ENCODE measurements around the gene BRSK1. TPM values are rescaled to one million over a fixed set of nuclear protein-coding genes. Genes with fewer than 3 reads are reported as not detected.

The BRSK1 gene
- total and polyA plus RNA-seq, 2 donors (not counting 1 experiment from before 2014, with no cell fraction given) = 5.1 TPM

GRCh38 chr19:55320844-55321419 lies 37.1 kb downstream of the BRSK1 start:
- H3K9ac ChIP-seq (ENCODE audit: insufficient read depth, low read length) = no peak overlapping the region
- DNase-seq (ENCODE audit: low read depth in 2 of 2) = no peak

DNA sequence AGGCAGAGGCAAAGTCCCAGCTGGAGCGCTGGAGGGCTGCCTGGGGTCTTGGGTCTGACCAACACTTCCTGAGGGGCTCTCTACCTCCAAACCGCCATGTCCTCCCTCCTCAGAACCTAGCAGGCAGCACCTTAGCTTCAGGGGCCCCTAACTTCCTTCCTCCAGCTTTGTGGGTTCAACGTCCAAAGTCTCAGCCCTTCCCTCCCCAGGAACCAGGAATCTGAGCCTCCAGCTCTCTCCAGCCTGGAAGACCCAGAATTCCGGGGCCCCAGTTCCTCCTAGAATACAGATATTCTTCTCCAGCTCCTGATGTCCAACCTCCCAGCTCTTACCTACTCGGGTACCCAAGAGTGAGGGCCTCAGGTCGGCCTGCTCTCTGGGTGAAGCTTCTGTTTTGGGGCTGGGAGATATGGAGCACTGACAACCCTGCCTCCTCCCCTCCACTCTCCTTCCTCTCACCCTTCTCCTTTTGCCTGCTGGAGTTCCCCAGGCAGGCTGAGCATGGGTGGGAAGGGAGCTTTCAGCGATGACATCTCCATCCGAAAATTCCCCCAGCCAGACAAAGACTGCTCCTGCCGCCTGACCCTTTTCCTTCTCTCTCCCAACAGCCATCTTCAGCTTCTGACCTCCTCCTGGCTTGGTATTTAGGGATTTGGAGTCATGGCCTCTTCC lies 37.8 kb downstream of the BRSK1 start:
- no peak for DNase-seq (ENCODE audit: low read depth in 2 of 2)
- TF ChIP-seq, protein P1, sequence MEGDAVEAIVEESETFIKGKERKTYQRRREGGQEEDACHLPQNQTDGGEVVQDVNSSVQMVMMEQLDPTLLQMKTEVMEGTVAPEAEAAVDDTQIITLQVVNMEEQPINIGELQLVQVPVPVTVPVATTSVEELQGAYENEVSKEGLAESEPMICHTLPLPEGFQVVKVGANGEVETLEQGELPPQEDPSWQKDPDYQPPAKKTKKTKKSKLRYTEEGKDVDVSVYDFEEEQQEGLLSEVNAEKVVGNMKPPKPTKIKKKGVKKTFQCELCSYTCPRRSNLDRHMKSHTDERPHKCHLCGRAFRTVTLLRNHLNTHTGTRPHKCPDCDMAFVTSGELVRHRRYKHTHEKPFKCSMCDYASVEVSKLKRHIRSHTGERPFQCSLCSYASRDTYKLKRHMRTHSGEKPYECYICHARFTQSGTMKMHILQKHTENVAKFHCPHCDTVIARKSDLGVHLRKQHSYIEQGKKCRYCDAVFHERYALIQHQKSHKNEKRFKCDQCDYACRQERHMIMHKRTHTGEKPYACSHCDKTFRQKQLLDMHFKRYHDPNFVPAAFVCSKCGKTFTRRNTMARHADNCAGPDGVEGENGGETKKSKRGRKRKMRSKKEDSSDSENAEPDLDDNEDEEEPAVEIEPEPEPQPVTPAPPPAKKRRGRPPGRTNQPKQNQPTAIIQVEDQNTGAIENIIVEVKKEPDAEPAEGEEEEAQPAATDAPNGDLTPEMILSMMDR (conservative IDR thresholded peaks at IDR 0.05 in 1 of 2, IDR thresholded peaks at IDR 0.05 in 1 of 2; ENCODE audit: low read depth in 1 of 2, low read length in 2 of 2) = no peak
- no peak for TF ChIP-seq EZH2 (IDR thresholded peaks at IDR 0.05; ENCODE audit: low read length, missing control alignments)
- Histone ChIP-seq H2AFZ (ENCODE audit: low read length) (no peak overlapping the region), H3K9me3 (ENCODE audit: control insufficient read depth, insufficient read depth, low read depth, low read length) (no peaks in the 10 kb centered on the region), H3K27ac (ENCODE audit: insufficient read depth, low read length) (no peak overlapping the region), H3K9ac (ENCODE audit: insufficient read depth, low read length) (no peak overlapping the region), H3K4me3 (replicated peaks in 1 of 4; ENCODE audit: control extremely low read depth in 1 of 4, insufficient read depth in 1 of 4, low read depth in 3 of 4, low read length in 4 of 4) (no peak overlapping the region), H3K4me1 (ENCODE audit: control insufficient read depth, extremely low read depth, insufficient read depth, low read length) (no peaks in the 10 kb centered on the region), H3K36me3 (ENCODE audit: control insufficient read depth, insufficient read depth, low read length) (no peaks in the 10 kb centered on the region), H3K4me2 (ENCODE audit: extremely low read depth, insufficient read depth, low read length) (no peak overlapping the region), H3K27me3 (ENCODE audit: control insufficient read depth, insufficient read depth, low read length) (peaks cover 5% of the 10 kb centered on the region), H4K20me1 (ENCODE audit: control insufficient read depth, extremely low read depth, insufficient read depth, low read length) (no peaks in the 10 kb centered on the region), H3K79me2 (ENCODE audit: control insufficient read depth, insufficient read depth, low read length) (no peaks in the 10 kb centered on the region)

More at GRCh38 chr19:55320844-55321419, 37.1 kb downstream of the BRSK1 start:
- Histone ChIP-seq H3K36me3 (ENCODE audit: control insufficient read depth, insufficient read depth, low read length) (no peaks in the 10 kb centered on the region), H2AFZ (ENCODE audit: low read length) (no peak overlapping the region), H3K27me3 (ENCODE audit: control insufficient read depth, insufficient read depth, low read length) (peaks cover 5% of the 10 kb centered on the region), H3K9me3 (ENCODE audit: control insufficient read depth, insufficient read depth, low read depth, low read length) (no peaks in the 10 kb centered on the region), H3K4me1 (ENCODE audit: control insufficient read depth, extremely low read depth, insufficient read depth, low read length) (no peaks in the 10 kb centered on the region), H3K27ac (ENCODE audit: insufficient read depth, low read length) (no peak overlapping the region), H3K4me2 (ENCODE audit: extremely low read depth, insufficient read depth, low read length) (no peak overlapping the region), H3K4me3 (replicated peaks in 1 of 4; ENCODE audit: control extremely low read depth in 1 of 4, insufficient read depth in 1 of 4, low read depth in 3 of 4, low read length in 4 of 4) (no peak overlapping the region), H4K20me1 (ENCODE audit: control insufficient read depth, extremely low read depth, insufficient read depth, low read length) (no peaks in the 10 kb centered on the region), H3K79me2 (ENCODE audit: control insufficient read depth, insufficient read depth, low read length) (no peaks in the 10 kb centered on the region)
- TF ChIP-seq, protein P1 (conservative IDR thresholded peaks at IDR 0.05 in 1 of 2, IDR thresholded peaks at IDR 0.05 in 1 of 2; ENCODE audit: low read depth in 1 of 2, low read length in 2 of 2) = no peak
- TF ChIP-seq EZH2 (IDR thresholded peaks at IDR 0.05; ENCODE audit: low read length, missing control alignments) = no peak

- Histone ChIP-seq H3K4me3 (replicated peaks in 1 of 4; ENCODE audit: control extremely low read depth in 1 of 4, insufficient read depth in 1 of 4, low read depth in 3 of 4, low read length in 4 of 4) (no peak overlapping the region), H3K36me3 (ENCODE audit: control insufficient read depth, insufficient read depth, low read length) (no peaks in the 10 kb centered on the region), H3K27ac (ENCODE audit: insufficient read depth, low read length) (no peak overlapping the region), H3K9me3 (ENCODE audit: control insufficient read depth, insufficient read depth, low read depth, low read length) (no peaks in the 10 kb centered on the region), H3K27me3 (ENCODE audit: control insufficient read depth, insufficient read depth, low read length) (peaks cover 5% of the 10 kb centered on the region), H3K9ac (ENCODE audit: insufficient read depth, low read length) (no peak overlapping the region), H4K20me1 (ENCODE audit: control insufficient read depth, extremely low read depth, insufficient read depth, low read length) (no peaks in the 10 kb centered on the region), H3K4me1 (ENCODE audit: control insufficient read depth, extremely low read depth, insufficient read depth, low read length) (no peaks in the 10 kb centered on the region), H3K79me2 (ENCODE audit: control insufficient read depth, insufficient read depth, low read length) (no peaks in the 10 kb centered on the region), H3K4me2 (ENCODE audit: extremely low read depth, insufficient read depth, low read length) (no peak overlapping the region), H2AFZ (ENCODE audit: low read length) (no peak overlapping the region)
- TF ChIP-seq, protein P1 (conservative IDR thresholded peaks at IDR 0.05 in 1 of 2, IDR thresholded peaks at IDR 0.05 in 1 of 2; ENCODE audit: low read depth in 1 of 2, low read length in 2 of 2) = no peak
- TF ChIP-seq EZH2 (IDR thresholded peaks at IDR 0.05; ENCODE audit: low read length, missing control alignments) = no peak
- DNase-seq (ENCODE audit: low read depth in 2 of 2) = no peak
Measured at GRCh38 chr19:55322204-55322885, 38.5 kb downstream of the BRSK1 start.

All from fibroblast of lung (primary cell).